Activated CD8-positive, alpha-beta T cell treated with anti-CD3 and anti-CD28 coated beads for 36 hours (primary cell): ENCODE measurements around the gene TMEM213. TPM values are rescaled to one million over a fixed set of nuclear protein-coding genes. Genes with fewer than 3 reads are reported as not detected.
"Not testable (repeated sequence)": the region's sequence is repeated elsewhere in the genome, so short reads cannot be mapped to it uniquely, and the experiment has no call there.

ENCODE experiments used
- ATAC-seq: fragments of 200-7000 bp; cut with Tn5 transposase; one replicate; pipeline ENCODE4 v1.10.0; 2021; ENCODE audit warnings: mild to moderate bottlenecking, moderate library complexity
- CTCF ChIA-PET: fragments of 350-600 bp; sonication (Branson Sonifier 250); formaldehyde crosslinking; loops from one replicate; lab custom pipeline; 2021; ENCODE audit warnings: antibody characterized with exemption; lab: Charles Lee
- POLR2A ChIA-PET: fragments of 350-600 bp; sonication (Branson Sonifier 250); formaldehyde crosslinking; loops from one replicate; lab custom pipeline; 2021; ENCODE audit warnings: antibody characterized with exemption; lab: Charles Lee
- DNase-seq: peaks from one replicate; pipeline ENCODE4 v3.0.0-alpha.2; 2020
- H3K27ac Mint-ChIP-seq: one replicate; pipeline ENCODE4 v1.8.0; 2021; ENCODE audit warnings: mild to moderate bottlenecking, mixed read lengths
- H3K27me3 Mint-ChIP-seq: one replicate; pipeline ENCODE4 v1.8.0; 2021; ENCODE audit warnings: mixed read lengths
- H3K36me3 Mint-ChIP-seq: one replicate; pipeline ENCODE4 v1.8.0; 2021; ENCODE audit warnings: low read depth, mixed read lengths
- H3K4me1 Mint-ChIP-seq: one replicate; pipeline ENCODE4 v1.8.0; 2021; ENCODE audit warnings: low read depth, mixed read lengths
- H3K4me3 Mint-ChIP-seq: one replicate; pipeline ENCODE4 v1.8.0; 2021; ENCODE audit warnings: mild to moderate bottlenecking, moderate library complexity, mixed read lengths
- H3K9me3 Mint-ChIP-seq: one replicate; pipeline ENCODE4 v1.8.0; 2021; ENCODE audit warnings: mixed read lengths
- CTCF ChIP-seq: fragments of 200-600 bp; IDR thresholded peaks from one replicate; pipeline ENCODE4 v1.8.0; 2022; ENCODE audit warnings: antibody characterized with exemption, mild to moderate bottlenecking
- intact Hi-C: fragments of 100-400 bp; cut with micrococcal nuclease; formaldehyde crosslinking; loops from one replicate; pipeline ENCODE4 v1.10.0; 2022
- total RNA-seq, 2 experiments: library from RNA; stranded (reverse); gene quantifications; one replicate each; pipeline ENCODE4 v1.2.3, GENCODE V29; 2021

Gene TMEM213
- total RNA-seq, 2 experiments from 2014 or later, result not detected

DNA sequence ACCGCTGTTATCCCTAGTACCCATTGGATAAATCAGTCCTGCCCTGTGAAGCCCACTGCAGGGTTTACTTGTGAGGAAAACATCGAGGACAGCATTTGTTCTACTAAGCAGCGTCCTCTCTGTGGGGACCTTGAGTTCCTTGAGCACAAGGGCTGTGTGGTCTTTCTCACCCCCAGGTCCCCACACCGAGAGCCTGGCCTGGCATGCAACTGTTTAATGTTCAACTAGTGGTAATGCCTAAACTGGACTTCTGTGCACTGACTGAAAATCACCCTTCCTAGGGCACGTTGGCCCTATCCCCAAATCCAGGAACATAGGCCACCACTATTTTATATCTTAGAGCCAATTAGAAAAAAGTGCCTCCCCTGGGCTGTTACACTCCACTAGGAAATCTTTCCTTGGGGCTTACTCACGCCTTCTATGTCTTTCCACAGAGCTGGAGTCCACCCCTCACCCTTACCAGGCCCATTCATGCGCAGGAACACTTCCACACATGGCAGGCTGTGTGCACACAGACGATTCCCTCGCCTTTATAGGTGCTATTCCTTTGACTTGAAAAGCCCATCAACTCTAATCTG lies 1.7 kb upstream of the TMEM213 start:
- CTCF ChIA-PET, result no interaction called here
- Mint-ChIP-seq H3K4me3 (no peak overlapping the region), H3K9me3 (no peaks in the 10 kb centered on the region), H3K27ac (no peak overlapping the region), H3K4me1 (peaks cover 5% of the 10 kb centered on the region), H3K27me3 (peaks cover 1% of the 10 kb centered on the region), H3K36me3 (no peaks in the 10 kb centered on the region)
- no peak for ATAC-seq
- no peak for TF ChIP-seq CTCF
- DNase-seq, result no peak
- intact Hi-C loops, result no loop called here
- POLR2A ChIA-PET, result no interaction called here

GRCh38 chr7:138797046-138797445 lies 748 bp upstream of the TMEM213 start:
- H3K4me3 Mint-ChIP-seq, H3K9me3 Mint-ChIP-seq, POLR2A ChIA-PET, ATAC-seq, DNase-seq, H3K36me3 Mint-ChIP-seq, H3K27ac Mint-ChIP-seq, H3K4me1 Mint-ChIP-seq, intact Hi-C loops, H3K27me3 Mint-ChIP-seq, CTCF ChIA-PET: not testable (repeated sequence)

DNA sequence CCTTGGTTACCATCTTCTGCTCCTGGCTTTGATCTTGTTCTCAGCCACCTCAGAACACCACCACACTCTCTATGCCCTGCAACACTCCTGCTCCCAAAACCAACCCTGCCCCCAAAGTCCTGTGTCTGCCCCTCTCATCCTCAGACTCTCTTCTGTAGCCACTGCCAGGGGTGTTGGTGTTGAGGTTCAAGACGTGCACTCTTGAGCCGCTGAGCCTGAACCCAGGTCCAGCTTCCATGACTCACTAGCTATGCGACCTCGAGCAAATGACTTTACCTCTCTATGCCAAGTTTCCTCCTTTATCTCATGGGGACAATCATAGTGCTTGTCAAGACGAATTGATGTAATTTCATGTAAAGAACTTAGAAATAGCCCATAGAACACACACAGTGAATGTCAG lies 1.0 kb downstream of the TMEM213 start:
- POLR2A ChIA-PET, result no interaction called here
- intact Hi-C loops, result no loop called here
- CTCF ChIA-PET, result no interaction called here
- H3K27ac Mint-ChIP-seq, result no peak overlapping the region
- no peak overlapping the region for H3K4me3 Mint-ChIP-seq
- no peaks in the 10 kb centered on the region for H3K9me3 Mint-ChIP-seq
- TF ChIP-seq CTCF, result no peak
- ATAC-seq, result no peak
- no peaks in the 10 kb centered on the region for H3K36me3 Mint-ChIP-seq
- no peak for DNase-seq
- peaks cover 5% of the 10 kb centered on the region for H3K4me1 Mint-ChIP-seq
- peaks cover 1% of the 10 kb centered on the region for H3K27me3 Mint-ChIP-seq

GRCh38 chr7:138799336-138800000 lies 1.7 kb downstream of the TMEM213 start:
- Mint-ChIP-seq H3K9me3 (no peaks in the 10 kb centered on the region), H3K27me3 (peaks cover 1% of the 10 kb centered on the region), H3K4me3 (no peak overlapping the region), H3K4me1 (peaks cover 5% of the 10 kb centered on the region), H3K36me3 (no peaks in the 10 kb centered on the region), H3K27ac (no peak overlapping the region)
- no peak for ATAC-seq
- intact Hi-C loops, result no loop called here
- CTCF ChIA-PET, result no interaction called here
- no peak for DNase-seq
- POLR2A ChIA-PET, result no interaction called here
- TF ChIP-seq CTCF, result no peak

- no peak for TF ChIP-seq CTCF
- DNase-seq (no peak), ATAC-seq (no peak)
- H3K27me3 Mint-ChIP-seq, result peaks cover 1% of the 10 kb centered on the region
- peaks cover 5% of the 10 kb centered on the region for H3K4me1 Mint-ChIP-seq
- H3K36me3 Mint-ChIP-seq, result no peaks in the 10 kb centered on the region
- intact Hi-C loops, result no loop called here
- no peaks in the 10 kb centered on the region for H3K9me3 Mint-ChIP-seq
- CTCF ChIA-PET, result no interaction called here
- POLR2A ChIA-PET, result no interaction called here
- no peak overlapping the region for H3K4me3 Mint-ChIP-seq
- H3K27ac Mint-ChIP-seq, result no peak overlapping the region
Observed at GRCh38 chr7:138801256-138801655, 3.5 kb downstream of the TMEM213 start.
